ENCODE data around the gene WDR47.

The WDR47 gene

DNA sequence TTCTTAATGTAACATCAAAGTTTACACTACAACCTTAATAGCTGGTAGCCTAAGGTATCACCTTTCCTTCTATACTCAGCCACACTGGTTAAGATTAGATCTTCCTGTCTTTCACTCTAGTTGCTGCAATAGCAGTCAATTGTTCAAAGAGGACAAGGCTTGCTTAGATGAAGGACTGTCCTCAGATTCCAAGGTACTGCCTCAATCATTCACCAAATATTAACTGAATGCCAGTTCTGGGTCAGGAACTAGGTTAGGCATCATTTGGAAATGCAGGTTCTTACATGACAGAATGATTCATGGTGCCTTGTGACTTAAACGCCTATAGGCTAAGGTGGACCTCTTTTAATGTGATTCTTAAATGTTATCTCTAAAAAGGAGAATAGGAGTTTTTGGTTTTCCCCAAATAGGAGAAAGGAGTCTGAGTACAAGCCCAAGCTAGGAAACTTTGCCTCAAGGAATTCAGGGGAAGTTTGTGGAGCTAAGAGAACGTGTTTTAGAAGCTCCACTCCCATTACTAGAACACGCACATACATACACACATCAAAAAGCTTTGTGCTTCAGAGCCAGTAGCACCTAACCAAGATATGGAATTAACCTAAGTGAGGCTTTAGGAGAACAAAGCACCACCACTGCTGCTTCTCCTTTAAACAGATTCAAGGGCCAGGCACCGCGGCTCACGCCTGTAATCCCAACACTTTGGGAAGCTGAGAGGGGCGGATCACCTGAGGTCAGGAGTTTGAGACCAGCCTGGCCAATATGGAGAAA, 8.5 kb upstream of the WDR47 start:
- Histone ChIP-seq H3K9me3 (ENCODE audit: insufficient read depth, low read depth, low read length) (no peaks in the 10 kb centered on the region), H2AK5ac (ENCODE audit: low read length) (no peak overlapping the region), H2BK12ac (ENCODE audit: low read length) (no peak overlapping the region), H2BK5ac (ENCODE audit: low read depth, low read length, poor library complexity) (no peak overlapping the region), H3K4me3 (ENCODE audit: low read depth, low read length) (no peak overlapping the region), H3K4me2 (ENCODE audit: low read length) (no peak overlapping the region), H4K91ac (ENCODE audit: low read depth, low read length) (no peak overlapping the region), H4K12ac (ENCODE audit: low read depth, low read length) (no peak overlapping the region), H3K36me3 (ENCODE audit: control insufficient read depth in 1 of 2, insufficient read depth in 2 of 2, low read length in 2 of 2) (no peaks in the 10 kb centered on the region), H3K4me1 (ENCODE audit: control insufficient read depth in 1 of 2, insufficient read depth in 2 of 2, low read length in 2 of 2) (no peaks in the 10 kb centered on the region), H2BK120ac (ENCODE audit: insufficient read depth, low read length, poor library complexity) (no peak overlapping the region), H3K27ac (ENCODE audit: low read depth, low read length) (no peak overlapping the region), H3K14ac (ENCODE audit: low read length) (no peak overlapping the region), H3K9ac (ENCODE audit: low read length) (no peak overlapping the region), H3K4ac (ENCODE audit: low read depth, low read length) (no peak overlapping the region), H3K18ac (ENCODE audit: low read length) (no peak overlapping the region), H3K79me1 (ENCODE audit: low read length) (no peaks in the 10 kb centered on the region), H3K27me3 (ENCODE audit: insufficient read depth, low read length) (no peaks in the 10 kb centered on the region), H2AFZ (ENCODE audit: insufficient read depth, low read length, poor library complexity) (no peak overlapping the region), H3K23ac (ENCODE audit: low read length) (no peak overlapping the region), H3K79me2 (ENCODE audit: control insufficient read depth, insufficient read depth, low read length, poor library complexity) (no peaks in the 10 kb centered on the region), H4K8ac (ENCODE audit: low read depth, low read length) (no peak overlapping the region)
- WGBS (ENCODE audit: extremely low coverage, insufficient coverage, insufficient read length), result no CpG with 5 or more reads among the region's 7 CpGs
- peak; percentile 46 to 85 for DNase-seq

DNA sequence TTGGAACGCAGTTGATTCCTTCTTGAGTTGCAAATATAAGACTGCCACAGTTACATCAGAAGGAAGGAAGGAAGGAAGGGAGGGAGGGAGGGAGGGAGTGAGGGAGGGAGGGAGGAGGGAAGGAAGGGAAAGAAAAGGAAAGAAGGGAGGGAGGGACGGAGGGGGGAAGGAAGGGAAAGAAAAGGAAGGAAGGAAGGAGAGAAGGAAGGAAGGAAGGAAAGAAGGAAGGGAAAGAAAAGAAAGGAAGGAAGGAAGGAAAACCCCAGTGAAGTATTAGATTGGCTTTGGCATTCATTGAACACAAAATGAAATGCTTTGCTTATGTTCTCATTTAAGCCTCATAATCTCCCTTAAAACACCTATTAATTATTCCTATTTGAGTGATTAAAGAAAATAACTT, 6.4 kb upstream of the WDR47 start:
- no peak overlapping the region for H3K14ac ChIP-seq (ENCODE audit: low read length)
- no peak overlapping the region for H4K91ac ChIP-seq (ENCODE audit: low read depth, low read length)
- H2AFZ ChIP-seq (ENCODE audit: insufficient read depth, low read length, poor library complexity), result no peak overlapping the region
- H3K4me2 ChIP-seq (ENCODE audit: low read length), result no peak overlapping the region
- H3K79me2 ChIP-seq (ENCODE audit: control insufficient read depth, insufficient read depth, low read length, poor library complexity), result no peaks in the 10 kb centered on the region
- H4K12ac ChIP-seq (ENCODE audit: low read depth, low read length), result no peak overlapping the region
- no peak overlapping the region for H3K18ac ChIP-seq (ENCODE audit: low read length)
- H2BK5ac ChIP-seq (ENCODE audit: low read depth, low read length, poor library complexity), result no peak overlapping the region
- H2AK5ac ChIP-seq (ENCODE audit: low read length), result no peak overlapping the region
- H2BK120ac ChIP-seq (ENCODE audit: insufficient read depth, low read length, poor library complexity), result no peak overlapping the region
- H3K27me3 ChIP-seq (ENCODE audit: insufficient read depth, low read length), result no peaks in the 10 kb centered on the region
- no peak overlapping the region for H3K23ac ChIP-seq (ENCODE audit: low read length)
- no peak overlapping the region for H3K4me3 ChIP-seq (ENCODE audit: low read depth, low read length)
- no peaks in the 10 kb centered on the region for H3K4me1 ChIP-seq (ENCODE audit: control insufficient read depth in 1 of 2, insufficient read depth in 2 of 2, low read length in 2 of 2)
- H3K27ac ChIP-seq (ENCODE audit: low read depth, low read length), result no peak overlapping the region
- no CpG with 5 or more reads among the region's 2 CpGs for WGBS (ENCODE audit: extremely low coverage, insufficient coverage, insufficient read length)
- no peak overlapping the region for H3K9ac ChIP-seq (ENCODE audit: low read length)
- no peaks in the 10 kb centered on the region for H3K9me3 ChIP-seq (ENCODE audit: insufficient read depth, low read depth, low read length)
- H3K79me1 ChIP-seq (ENCODE audit: low read length), result no peaks in the 10 kb centered on the region
- no peak for DNase-seq
- H3K4ac ChIP-seq (ENCODE audit: low read depth, low read length), result no peak overlapping the region
- H3K36me3 ChIP-seq (ENCODE audit: control insufficient read depth in 1 of 2, insufficient read depth in 2 of 2, low read length in 2 of 2), result no peaks in the 10 kb centered on the region
- no peak overlapping the region for H4K8ac ChIP-seq (ENCODE audit: low read depth, low read length)
- H2BK12ac ChIP-seq (ENCODE audit: low read length), result no peak overlapping the region

GRCh38 chr1:109047339-109047738, 5.4 kb upstream of the WDR47 start:
- Histone ChIP-seq H2BK120ac (ENCODE audit: insufficient read depth, low read length, poor library complexity) (no peak overlapping the region), H2BK12ac (ENCODE audit: low read length) (no peak overlapping the region), H3K9ac (ENCODE audit: low read length) (no peak overlapping the region), H3K4me3 (ENCODE audit: low read depth, low read length) (no peak overlapping the region), H3K23ac (ENCODE audit: low read length) (no peak overlapping the region), H3K4me1 (ENCODE audit: control insufficient read depth in 1 of 2, insufficient read depth in 2 of 2, low read length in 2 of 2) (no peaks in the 10 kb centered on the region), H4K91ac (ENCODE audit: low read depth, low read length) (no peak overlapping the region), H3K79me2 (ENCODE audit: control insufficient read depth, insufficient read depth, low read length, poor library complexity) (no peaks in the 10 kb centered on the region), H2BK5ac (ENCODE audit: low read depth, low read length, poor library complexity) (no peak overlapping the region), H3K9me3 (ENCODE audit: insufficient read depth, low read depth, low read length) (no peaks in the 10 kb centered on the region), H3K18ac (ENCODE audit: low read length) (no peak overlapping the region), H4K8ac (ENCODE audit: low read depth, low read length) (no peak overlapping the region), H3K79me1 (ENCODE audit: low read length) (no peaks in the 10 kb centered on the region), H3K4ac (ENCODE audit: low read depth, low read length) (no peak overlapping the region), H3K36me3 (ENCODE audit: control insufficient read depth in 1 of 2, insufficient read depth in 2 of 2, low read length in 2 of 2) (no peaks in the 10 kb centered on the region), H3K27me3 (ENCODE audit: insufficient read depth, low read length) (no peaks in the 10 kb centered on the region), H3K14ac (ENCODE audit: low read length) (no peak overlapping the region), H2AFZ (ENCODE audit: insufficient read depth, low read length, poor library complexity) (no peak overlapping the region), H2AK5ac (ENCODE audit: low read length) (no peak overlapping the region), H3K27ac (ENCODE audit: low read depth, low read length) (no peak overlapping the region), H4K12ac (ENCODE audit: low read depth, low read length) (no peak overlapping the region), H3K4me2 (ENCODE audit: low read length) (no peak overlapping the region)
- no CpG with 5 or more reads among the region's 6 CpGs for WGBS (ENCODE audit: extremely low coverage, insufficient coverage, insufficient read length)
- no peak for DNase-seq

DNA sequence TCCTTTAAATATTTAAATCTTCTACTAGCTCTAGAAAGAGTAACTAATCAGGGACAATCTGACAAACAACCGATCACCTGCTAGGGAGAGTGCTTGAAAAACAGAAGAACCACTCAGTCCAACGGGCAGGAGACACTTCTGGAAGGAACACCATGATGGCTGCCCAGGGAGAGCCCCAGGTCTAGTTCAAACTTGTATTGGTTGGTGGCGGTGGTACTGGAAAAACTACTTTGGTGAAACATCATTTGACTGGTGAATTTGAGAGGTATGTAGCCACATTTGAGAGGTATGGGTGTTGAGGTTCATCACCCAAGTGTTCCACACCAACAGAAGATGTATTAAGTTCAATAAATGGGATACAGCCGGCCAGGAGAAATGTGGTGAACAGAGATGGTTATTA, 4.8 kb upstream of the WDR47 start:
- H4K12ac ChIP-seq (ENCODE audit: low read depth, low read length), result no peak overlapping the region
- H2BK12ac ChIP-seq (ENCODE audit: low read length), result no peak overlapping the region
- no peak overlapping the region for H2AK5ac ChIP-seq (ENCODE audit: low read length)
- H3K9ac ChIP-seq (ENCODE audit: low read length), result no peak overlapping the region
- H3K27me3 ChIP-seq (ENCODE audit: insufficient read depth, low read length), result no peaks in the 10 kb centered on the region
- no CpG with 5 or more reads among the region's 4 CpGs for WGBS (ENCODE audit: extremely low coverage, insufficient coverage, insufficient read length)
- H3K4ac ChIP-seq (ENCODE audit: low read depth, low read length), result no peak overlapping the region
- no peak overlapping the region for H2BK5ac ChIP-seq (ENCODE audit: low read depth, low read length, poor library complexity)
- H3K14ac ChIP-seq (ENCODE audit: low read length), result no peak overlapping the region
- H3K4me1 ChIP-seq (ENCODE audit: control insufficient read depth in 1 of 2, insufficient read depth in 2 of 2, low read length in 2 of 2), result no peaks in the 10 kb centered on the region
- H3K18ac ChIP-seq (ENCODE audit: low read length), result no peak overlapping the region
- no peak overlapping the region for H3K23ac ChIP-seq (ENCODE audit: low read length)
- H4K91ac ChIP-seq (ENCODE audit: low read depth, low read length), result no peak overlapping the region
- H3K4me2 ChIP-seq (ENCODE audit: low read length), result no peak overlapping the region
- no peak overlapping the region for H3K27ac ChIP-seq (ENCODE audit: low read depth, low read length)
- H3K4me3 ChIP-seq (ENCODE audit: low read depth, low read length), result no peak overlapping the region
- no peak overlapping the region for H2BK120ac ChIP-seq (ENCODE audit: insufficient read depth, low read length, poor library complexity)
- no peaks in the 10 kb centered on the region for H3K36me3 ChIP-seq (ENCODE audit: control insufficient read depth in 1 of 2, insufficient read depth in 2 of 2, low read length in 2 of 2)
- peaks cover under 1% of the 10 kb centered on the region for H3K79me2 ChIP-seq (ENCODE audit: control insufficient read depth, insufficient read depth, low read length, poor library complexity)
- peaks cover 2% of the 10 kb centered on the region for H3K79me1 ChIP-seq (ENCODE audit: low read length)
- no peaks in the 10 kb centered on the region for H3K9me3 ChIP-seq (ENCODE audit: insufficient read depth, low read depth, low read length)
- no peak overlapping the region for H2AFZ ChIP-seq (ENCODE audit: insufficient read depth, low read length, poor library complexity)
- DNase-seq, result no peak
- H4K8ac ChIP-seq (ENCODE audit: low read depth, low read length), result no peak overlapping the region
